HEK293 (cell line): ENCODE measurements around the gene CNIH1.

Experiments used
- CTCF ChIA-PET: fragments of 350-600 bp; formaldehyde crosslinking; extraction: SDS; loops from one replicate; lab custom pipeline; 2021; ENCODE audit warnings: antibody characterized with exemption; lab: Yijun Ruan, JAX
- POLR2A ChIA-PET: fragments of 300-600 bp; formaldehyde crosslinking; extraction: SDS; loops from one replicate; lab custom pipeline; 2020; ENCODE audit warnings: antibody characterized with exemption, inconsistent platforms; lab: Yijun Ruan, JAX
- H3K27ac ChIP-seq: fragments of 200-500 bp; sonication (Bioruptor generic); 2 replicates; pipeline ENCODE4 v1.5.1; 2014; ENCODE audit warnings: low read depth, low read length, control low read depth, inconsistent platforms; ENCODE audit errors: extremely low read depth
- H3K36me3 ChIP-seq, 2 experiments: fragments of 200-500 bp in 1 of 2; sonication (Bioruptor generic) in 1 of 2; 1 replicate in 1 of 2; 2 replicates in 1 of 2; pipeline ENCODE4 v1.5.1; 2014 to 2017; ENCODE audit warnings: inconsistent platforms in 2 of 2, low read length in 2 of 2; ENCODE audit not compliant: control insufficient read depth in 2 of 2, insufficient read depth in 1 of 2
- H3K4me1 ChIP-seq: fragments of 200-500 bp; sonication (Bioruptor generic); 2 replicates; pipeline ENCODE4 v1.5.1; 2014; ENCODE audit warnings: mild to moderate bottlenecking, low read length, inconsistent platforms; ENCODE audit not compliant: control insufficient read depth, insufficient read depth
- H3K4me3 ChIP-seq: 2 replicates; pipeline ENCODE4 v1.5.1; 2011; ENCODE audit warnings: low read depth, mild to moderate bottlenecking, control low read depth, low read length, moderate library complexity
- H3K9me3 ChIP-seq: fragments of 200-500 bp; sonication (Bioruptor generic); 2 replicates; pipeline ENCODE4 v1.5.1; 2014; ENCODE audit warnings: low read depth, low read length, inconsistent platforms; ENCODE audit not compliant: control insufficient read depth, insufficient read depth
- GLIS2 ChIP-seq: fragments of 450-650 bp; formaldehyde crosslinking; IDR thresholded peaks from 2 replicates; pipeline ENCODE4 v1.5.1; 2016; ENCODE audit warnings: missing biosample characterization, missing genetic modification characterization
- KLF1 ChIP-seq: fragments of 450-650 bp; formaldehyde crosslinking; IDR thresholded peaks from 2 replicates; pipeline ENCODE4 v1.5.1; 2016; ENCODE audit warnings: missing biosample characterization, missing genetic modification characterization
- KLF8 ChIP-seq: fragments of 450-650 bp; formaldehyde crosslinking; IDR thresholded peaks from 2 replicates; pipeline ENCODE4 v1.5.1; 2016; ENCODE audit warnings: missing biosample characterization, missing genetic modification characterization
- TCF7L2 ChIP-seq: IDR thresholded peaks from 2 replicates; pipeline ENCODE4 v1.6.1; 2011; ENCODE audit warnings: low read depth, mild to moderate bottlenecking, inconsistent platforms, low read length, moderate library complexity, borderline replicate concordance
- WT1 ChIP-seq: fragments of 450-650 bp; formaldehyde crosslinking; IDR thresholded peaks from 2 replicates; pipeline ENCODE4 v1.5.1; 2016; ENCODE audit warnings: missing biosample characterization, missing genetic modification characterization
- ZBTB48 ChIP-seq: fragments of 450-650 bp; formaldehyde crosslinking; IDR thresholded peaks from 2 replicates; pipeline ENCODE4 v1.5.1; 2016; ENCODE audit warnings: missing biosample characterization, missing genetic modification characterization
- ZFP3 ChIP-seq: fragments of 450-650 bp; formaldehyde crosslinking; IDR thresholded peaks from 2 replicates; pipeline ENCODE4 v1.5.1; 2016; ENCODE audit warnings: low read depth, missing biosample characterization, missing genetic modification characterization
- ZNF133 ChIP-seq: fragments of 450-650 bp; formaldehyde crosslinking; IDR thresholded peaks from 2 replicates; pipeline ENCODE4 v1.5.1; 2016; ENCODE audit warnings: missing biosample characterization, missing genetic modification characterization
- ZNF155 ChIP-seq: fragments of 450-650 bp; formaldehyde crosslinking; IDR thresholded peaks from 2 replicates; pipeline ENCODE4 v1.5.1; 2016; ENCODE audit warnings: missing biosample characterization, missing genetic modification characterization
- ZNF175 ChIP-seq: fragments of 450-650 bp; formaldehyde crosslinking; IDR thresholded peaks from 2 replicates; pipeline ENCODE4 v1.5.1; 2016; ENCODE audit warnings: missing biosample characterization, missing genetic modification characterization
- ZNF184 ChIP-seq: fragments of 450-650 bp; IDR thresholded peaks from 2 replicates; pipeline ENCODE4 v1.5.1; 2018; ENCODE audit warnings: missing biosample characterization, mild to moderate bottlenecking, missing genetic modification characterization
- ZNF292 ChIP-seq: fragments of 450-650 bp; formaldehyde crosslinking; IDR thresholded peaks from 2 replicates; pipeline ENCODE4 v1.5.1; 2016; ENCODE audit warnings: low read depth, missing biosample characterization, missing genetic modification characterization, borderline replicate concordance
- ZNF416 ChIP-seq: fragments of 450-650 bp; formaldehyde crosslinking; IDR thresholded peaks from 2 replicates; pipeline ENCODE4 v1.5.1; 2016; ENCODE audit warnings: missing biosample characterization, missing genetic modification characterization
- ZNF433 ChIP-seq: fragments of 450-650 bp; formaldehyde crosslinking; IDR thresholded peaks from 2 replicates; pipeline ENCODE4 v1.5.1; 2016; ENCODE audit warnings: missing biosample characterization, missing genetic modification characterization, low read depth
- ZNF560 ChIP-seq: fragments of 450-650 bp; formaldehyde crosslinking; IDR thresholded peaks from 2 replicates; pipeline ENCODE4 v1.5.1; 2017; ENCODE audit warnings: missing biosample characterization, missing genetic modification characterization, borderline replicate concordance
- ZNF600 ChIP-seq: fragments of 450-650 bp; formaldehyde crosslinking; IDR thresholded peaks from 2 replicates; pipeline ENCODE4 v1.5.1; 2016; ENCODE audit warnings: missing biosample characterization, missing genetic modification characterization
- ZNF610 ChIP-seq: fragments of 450-650 bp; formaldehyde crosslinking; IDR thresholded peaks from 2 replicates; pipeline ENCODE4 v1.5.1; 2016; ENCODE audit warnings: missing biosample characterization, missing genetic modification characterization, borderline replicate concordance
- ZNF626 ChIP-seq: fragments of 450-650 bp; sonication (Bioruptor Pico); formaldehyde crosslinking; IDR thresholded peaks from 2 replicates; pipeline ENCODE4 v1.5.1; 2018; ENCODE audit warnings: missing biosample characterization, missing genetic modification characterization, inconsistent platforms
- ZXDB ChIP-seq: fragments of 450-650 bp; formaldehyde crosslinking; IDR thresholded peaks from 2 replicates; pipeline ENCODE4 v1.5.1; 2016; ENCODE audit warnings: missing biosample characterization, missing genetic modification characterization
- TF ChIP-seq, protein P1 (sequence below): sonication (generic); formaldehyde crosslinking; IDR thresholded peaks from 2 replicates; pipeline ENCODE4 v1.8.1; 2022; ENCODE audit warnings: mild to moderate bottlenecking, moderate library complexity, missing genetic modification reagents
- TF ChIP-seq, protein P2 (sequence below): fragments of 450-650 bp; formaldehyde crosslinking; conservative IDR thresholded peaks from 2 replicates; pipeline ENCODE4 v1.5.1; 2016; ENCODE audit warnings: low read depth, missing biosample characterization, missing genetic modification characterization
- TF ChIP-seq, protein P3 (sequence below): fragments of 450-650 bp; formaldehyde crosslinking; conservative IDR thresholded peaks from 2 replicates; pipeline ENCODE4 v1.5.1; 2016; ENCODE audit warnings: low read depth, missing biosample characterization, missing genetic modification characterization
- TF ChIP-seq, protein P4 (sequence below): fragments of 450-650 bp; formaldehyde crosslinking; IDR thresholded peaks from 2 replicates; pipeline ENCODE4 v1.5.1; 2016; ENCODE audit warnings: missing biosample characterization, missing genetic modification characterization
- TF ChIP-seq, protein P5 (sequence below): fragments of 450-650 bp; formaldehyde crosslinking; IDR thresholded peaks from 2 replicates; pipeline ENCODE4 v1.5.1; 2016; ENCODE audit warnings: missing biosample characterization, missing genetic modification characterization, borderline replicate concordance

CNIH1 gene

DNA sequence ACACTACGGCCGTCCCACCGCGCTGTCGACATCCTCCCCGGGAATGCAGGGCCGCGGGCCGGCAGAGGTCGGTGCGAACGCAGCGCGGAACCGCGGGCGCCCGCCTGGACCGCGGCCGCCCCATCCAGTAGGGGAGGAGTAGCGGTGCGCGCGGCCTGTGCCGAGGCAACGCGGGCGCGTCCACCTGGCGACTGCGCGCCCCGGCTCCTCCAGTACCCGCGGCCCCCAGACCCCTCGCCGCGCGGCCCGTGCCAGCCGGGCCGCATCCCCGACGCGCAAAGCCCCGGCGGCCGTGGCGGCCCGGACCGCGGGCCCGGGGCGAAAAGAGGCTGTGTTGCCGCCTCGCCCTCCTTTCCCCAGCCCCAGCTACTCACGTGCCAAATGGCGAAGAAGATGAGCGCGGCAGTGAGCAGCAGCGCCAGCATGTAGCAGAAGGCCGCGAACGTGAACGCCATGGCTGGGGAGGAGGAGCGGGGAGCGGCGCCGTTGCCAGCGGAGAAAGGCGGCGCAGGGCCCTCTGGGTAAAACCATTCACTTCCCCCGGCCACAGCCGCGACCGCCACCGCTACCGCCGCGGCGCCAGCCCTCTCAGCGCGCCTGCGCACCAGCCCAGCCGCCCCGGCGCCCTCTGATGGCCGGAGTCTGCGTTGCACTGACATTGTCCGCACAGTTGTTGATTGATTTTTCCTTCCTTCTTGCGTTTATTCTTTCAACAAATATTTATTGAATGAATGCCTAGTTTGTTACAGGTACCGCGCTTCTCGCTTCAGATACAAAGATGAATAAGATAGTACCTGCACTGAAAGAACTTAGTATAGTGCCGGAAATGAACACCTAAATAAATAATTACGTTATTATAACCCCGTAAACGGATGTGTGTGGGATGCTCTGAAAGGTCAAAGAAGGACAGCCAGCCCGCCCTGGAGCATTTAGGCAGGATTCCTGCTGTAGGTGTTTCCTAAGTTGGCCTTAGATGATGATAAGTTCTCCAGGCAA, at the start of gene CNIH1:
Gene CNIH1, minus strand, starts transcription at position 502 of the 996 bp plus-strand sequence. Its CDS starts 47 bp downstream, at position 455.
- Histone ChIP-seq H3K4me3 (peak within 1 kb of the TSS; percentile 98), H3K27ac (peak within 1 kb of the TSS; percentile 95), H3K36me3 (no peaks in the 10 kb centered on the region), H3K9me3 (no peaks in the 10 kb centered on the region), H3K4me1 (peaks cover 21% of the 10 kb centered on the region)
- CTCF ChIA-PET: interaction anchor here (0.6 to 1.3 kb wide), 10 partner anchors 9 to 1498 kb away, joined by 3 to 6 read pairs (median 3); partner anchors contain the start of gene CGRRF1
- POLR2A ChIA-PET: interaction anchor here (1.0 to 1.5 kb wide), 2 partner anchors 44 to 47 kb away, joined by 4 read pairs; no protein-coding TSS in a partner anchor
- TF ChIP-seq ZNF133 (no peak), ZNF626 (tag by site-specific recombination) (no peak), TCF7L2 (no peak), KLF1 (peak; percentile 72), ZNF292 (tag by site-specific recombination) (no peak), KLF8 (peak; percentile 83; the same call in 1 of the 2 replicates), ZNF416 (tag by site-specific recombination) (no peak), ZBTB48 (tag by site-specific recombination) (no peak), WT1 (tag by site-specific recombination) (no peak), ZNF184 (tag by site-specific recombination) (no peak), ZNF433 (tag by site-specific recombination) (no peak), ZXDB (tag by site-specific recombination) (peak; percentile 33; the same call in 1 of the 2 replicates), ZNF600 (tag by site-specific recombination) (peak; percentile 50; the same call in 1 of the 2 replicates), ZNF560 (tag by site-specific recombination) (no peak), ZNF610 (tag by site-specific recombination) (peak; percentile 76; the same call in 1 of the 2 replicates), GLIS2 (tag by site-specific recombination) (no peak), ZNF175 (tag by site-specific recombination) (no peak), ZFP3 (tag by site-specific recombination) (no peak), ZNF155 (no peak)
- TF ChIP-seq, protein P1, sequence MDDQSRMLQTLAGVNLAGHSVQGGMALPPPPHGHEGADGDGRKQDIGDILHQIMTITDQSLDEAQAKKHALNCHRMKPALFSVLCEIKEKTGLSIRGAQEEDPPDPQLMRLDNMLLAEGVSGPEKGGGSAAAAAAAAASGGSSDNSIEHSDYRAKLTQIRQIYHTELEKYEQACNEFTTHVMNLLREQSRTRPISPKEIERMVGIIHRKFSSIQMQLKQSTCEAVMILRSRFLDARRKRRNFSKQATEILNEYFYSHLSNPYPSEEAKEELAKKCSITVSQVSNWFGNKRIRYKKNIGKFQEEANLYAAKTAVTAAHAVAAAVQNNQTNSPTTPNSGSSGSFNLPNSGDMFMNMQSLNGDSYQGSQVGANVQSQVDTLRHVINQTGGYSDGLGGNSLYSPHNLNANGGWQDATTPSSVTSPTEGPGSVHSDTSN (CRISPR knock-in tag): peak; percentile 72; the same call in 1 of the 2 replicates
- TF ChIP-seq, protein P2, sequence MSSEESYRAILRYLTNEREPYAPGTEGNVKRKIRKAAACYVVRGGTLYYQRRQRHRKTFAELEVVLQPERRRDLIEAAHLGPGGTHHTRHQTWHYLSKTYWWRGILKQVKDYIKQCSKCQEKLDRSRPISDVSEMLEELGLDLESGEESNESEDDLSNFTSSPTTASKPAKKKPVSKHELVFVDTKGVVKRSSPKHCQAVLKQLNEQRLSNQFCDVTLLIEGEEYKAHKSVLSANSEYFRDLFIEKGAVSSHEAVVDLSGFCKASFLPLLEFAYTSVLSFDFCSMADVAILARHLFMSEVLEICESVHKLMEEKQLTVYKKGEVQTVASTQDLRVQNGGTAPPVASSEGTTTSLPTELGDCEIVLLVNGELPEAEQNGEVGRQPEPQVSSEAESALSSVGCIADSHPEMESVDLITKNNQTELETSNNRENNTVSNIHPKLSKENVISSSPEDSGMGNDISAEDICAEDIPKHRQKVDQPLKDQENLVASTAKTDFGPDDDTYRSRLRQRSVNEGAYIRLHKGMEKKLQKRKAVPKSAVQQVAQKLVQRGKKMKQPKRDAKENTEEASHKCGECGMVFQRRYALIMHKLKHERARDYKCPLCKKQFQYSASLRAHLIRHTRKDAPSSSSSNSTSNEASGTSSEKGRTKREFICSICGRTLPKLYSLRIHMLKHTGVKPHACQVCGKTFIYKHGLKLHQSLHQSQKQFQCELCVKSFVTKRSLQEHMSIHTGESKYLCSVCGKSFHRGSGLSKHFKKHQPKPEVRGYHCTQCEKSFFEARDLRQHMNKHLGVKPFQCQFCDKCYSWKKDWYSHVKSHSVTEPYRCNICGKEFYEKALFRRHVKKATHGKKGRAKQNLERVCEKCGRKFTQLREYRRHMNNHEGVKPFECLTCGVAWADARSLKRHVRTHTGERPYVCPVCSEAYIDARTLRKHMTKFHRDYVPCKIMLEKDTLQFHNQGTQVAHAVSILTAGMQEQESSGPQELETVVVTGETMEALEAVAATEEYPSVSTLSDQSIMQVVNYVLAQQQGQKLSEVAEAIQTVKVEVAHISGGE: no peak
- TF ChIP-seq, protein P3, sequence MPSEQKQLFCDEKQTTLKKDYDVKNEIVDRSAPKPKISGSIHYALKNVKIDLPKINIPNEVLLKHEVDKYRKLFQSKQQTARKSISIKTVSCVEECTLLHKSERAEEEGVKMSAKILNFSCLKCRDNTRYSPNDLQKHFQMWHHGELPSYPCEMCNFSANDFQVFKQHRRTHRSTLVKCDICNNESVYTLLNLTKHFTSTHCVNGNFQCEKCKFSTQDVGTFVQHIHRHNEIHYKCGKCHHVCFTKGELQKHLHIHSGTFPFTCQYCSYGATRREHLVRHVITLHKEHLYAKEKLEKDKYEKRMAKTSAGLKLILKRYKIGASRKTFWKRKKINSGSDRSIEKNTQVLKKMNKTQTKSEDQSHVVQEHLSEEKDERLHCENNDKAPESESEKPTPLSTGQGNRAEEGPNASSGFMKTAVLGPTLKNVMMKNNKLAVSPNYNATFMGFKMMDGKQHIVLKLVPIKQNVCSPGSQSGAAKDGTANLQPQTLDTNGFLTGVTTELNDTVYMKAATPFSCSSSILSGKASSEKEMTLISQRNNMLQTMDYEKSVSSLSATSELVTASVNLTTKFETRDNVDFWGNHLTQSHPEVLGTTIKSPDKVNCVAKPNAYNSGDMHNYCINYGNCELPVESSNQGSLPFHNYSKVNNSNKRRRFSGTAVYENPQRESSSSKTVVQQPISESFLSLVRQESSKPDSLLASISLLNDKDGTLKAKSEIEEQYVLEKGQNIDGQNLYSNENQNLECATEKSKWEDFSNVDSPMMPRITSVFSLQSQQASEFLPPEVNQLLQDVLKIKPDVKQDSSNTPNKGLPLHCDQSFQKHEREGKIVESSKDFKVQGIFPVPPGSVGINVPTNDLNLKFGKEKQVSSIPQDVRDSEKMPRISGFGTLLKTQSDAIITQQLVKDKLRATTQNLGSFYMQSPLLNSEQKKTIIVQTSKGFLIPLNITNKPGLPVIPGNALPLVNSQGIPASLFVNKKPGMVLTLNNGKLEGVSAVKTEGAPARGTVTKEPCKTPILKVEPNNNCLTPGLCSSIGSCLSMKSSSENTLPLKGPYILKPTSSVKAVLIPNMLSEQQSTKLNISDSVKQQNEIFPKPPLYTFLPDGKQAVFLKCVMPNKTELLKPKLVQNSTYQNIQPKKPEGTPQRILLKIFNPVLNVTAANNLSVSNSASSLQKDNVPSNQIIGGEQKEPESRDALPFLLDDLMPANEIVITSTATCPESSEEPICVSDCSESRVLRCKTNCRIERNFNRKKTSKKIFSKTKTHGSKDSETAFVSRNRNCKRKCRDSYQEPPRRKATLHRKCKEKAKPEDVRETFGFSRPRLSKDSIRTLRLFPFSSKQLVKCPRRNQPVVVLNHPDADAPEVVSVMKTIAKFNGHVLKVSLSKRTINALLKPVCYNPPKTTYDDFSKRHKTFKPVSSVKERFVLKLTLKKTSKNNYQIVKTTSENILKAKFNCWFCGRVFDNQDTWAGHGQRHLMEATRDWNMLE: 0 out of 2 replicates have a peak, but pooled peaks have one; percentile 13
- TF ChIP-seq, protein P4, sequence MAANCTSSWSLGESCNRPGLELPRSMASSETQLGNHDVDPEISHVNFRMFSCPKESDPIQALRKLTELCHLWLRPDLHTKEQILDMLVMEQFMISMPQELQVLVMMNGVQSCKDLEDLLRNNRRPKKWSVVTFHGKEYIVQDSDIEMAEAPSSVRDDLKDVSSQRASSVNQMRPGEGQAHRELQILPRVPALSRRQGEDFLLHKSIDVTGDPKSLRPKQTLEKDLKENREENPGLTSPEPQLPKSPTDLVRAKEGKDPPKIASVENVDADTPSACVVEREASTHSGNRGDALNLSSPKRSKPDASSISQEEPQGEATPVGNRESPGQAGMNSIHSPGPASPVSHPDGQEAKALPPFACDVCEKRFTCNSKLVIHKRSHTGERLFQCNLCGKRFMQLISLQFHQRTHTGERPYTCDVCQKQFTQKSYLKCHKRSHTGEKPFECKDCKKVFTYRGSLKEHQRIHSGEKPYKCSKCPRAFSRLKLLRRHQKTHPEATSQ (tag by site-specific recombination): no peak
- TF ChIP-seq, protein P5, sequence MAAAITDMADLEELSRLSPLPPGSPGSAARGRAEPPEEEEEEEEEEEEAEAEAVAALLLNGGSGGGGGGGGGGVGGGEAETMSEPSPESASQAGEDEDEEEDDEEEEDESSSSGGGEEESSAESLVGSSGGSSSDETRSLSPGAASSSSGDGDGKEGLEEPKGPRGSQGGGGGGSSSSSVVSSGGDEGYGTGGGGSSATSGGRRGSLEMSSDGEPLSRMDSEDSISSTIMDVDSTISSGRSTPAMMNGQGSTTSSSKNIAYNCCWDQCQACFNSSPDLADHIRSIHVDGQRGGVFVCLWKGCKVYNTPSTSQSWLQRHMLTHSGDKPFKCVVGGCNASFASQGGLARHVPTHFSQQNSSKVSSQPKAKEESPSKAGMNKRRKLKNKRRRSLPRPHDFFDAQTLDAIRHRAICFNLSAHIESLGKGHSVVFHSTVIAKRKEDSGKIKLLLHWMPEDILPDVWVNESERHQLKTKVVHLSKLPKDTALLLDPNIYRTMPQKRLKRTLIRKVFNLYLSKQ (tag by site-specific recombination): no peak
